ENCODE measurements around the gene ME3. TPM values are rescaled to one million over a fixed set of nuclear protein-coding genes. Genes with fewer than 3 reads are reported as not detected.

ME3 gene
- total and polyA plus RNA-seq, 4 donors: 7.4 to 38.7 (median 21.2) TPM

- ATAC-seq (ENCODE audit: insufficient read depth, low FRiP score) (no peak), DNase-seq (no peak)
- TF ChIP-seq CTCF (IDR thresholded peaks at IDR 0.05; ENCODE audit: control extremely low read depth, extremely low read depth): no peak
- Histone ChIP-seq H3K9me3 (ENCODE audit: control insufficient read depth in 4 of 4, insufficient read depth in 3 of 4, low read length in 3 of 4) (no peaks in the 10 kb centered on the region), H3K4me3 (no peak overlapping the region), H3K4me1 (ENCODE audit: control insufficient read depth in 5 of 5, insufficient read depth in 5 of 5, low read length in 5 of 5) (peaks cover 0 to 7% (median 0%) of the 10 kb centered on the region in 5 donors), H3K9ac (ENCODE audit: insufficient read depth in 1 of 2, low read length in 2 of 2) (no peak overlapping the region), H3K27me3 (ENCODE audit: control insufficient read depth in 3 of 3, insufficient read depth in 3 of 3, low read length in 2 of 3) (no peaks in the 10 kb centered on the region), H3K36me3 (ENCODE audit: control insufficient read depth in 4 of 4, insufficient read depth in 4 of 4, low read length in 4 of 4) (no peaks in the 10 kb centered on the region), H3K27ac (ENCODE audit: low read depth in 1 of 2, low read length in 1 of 2) (no peak overlapping the region)
- WGBS, 2 donors: 69 to 73% methylated on average over 7 of the region's 7 CpGs
These were observed 31.6 kb upstream of the ME3 start for GRCh38 chr11:86703987-86704386.

DNA sequence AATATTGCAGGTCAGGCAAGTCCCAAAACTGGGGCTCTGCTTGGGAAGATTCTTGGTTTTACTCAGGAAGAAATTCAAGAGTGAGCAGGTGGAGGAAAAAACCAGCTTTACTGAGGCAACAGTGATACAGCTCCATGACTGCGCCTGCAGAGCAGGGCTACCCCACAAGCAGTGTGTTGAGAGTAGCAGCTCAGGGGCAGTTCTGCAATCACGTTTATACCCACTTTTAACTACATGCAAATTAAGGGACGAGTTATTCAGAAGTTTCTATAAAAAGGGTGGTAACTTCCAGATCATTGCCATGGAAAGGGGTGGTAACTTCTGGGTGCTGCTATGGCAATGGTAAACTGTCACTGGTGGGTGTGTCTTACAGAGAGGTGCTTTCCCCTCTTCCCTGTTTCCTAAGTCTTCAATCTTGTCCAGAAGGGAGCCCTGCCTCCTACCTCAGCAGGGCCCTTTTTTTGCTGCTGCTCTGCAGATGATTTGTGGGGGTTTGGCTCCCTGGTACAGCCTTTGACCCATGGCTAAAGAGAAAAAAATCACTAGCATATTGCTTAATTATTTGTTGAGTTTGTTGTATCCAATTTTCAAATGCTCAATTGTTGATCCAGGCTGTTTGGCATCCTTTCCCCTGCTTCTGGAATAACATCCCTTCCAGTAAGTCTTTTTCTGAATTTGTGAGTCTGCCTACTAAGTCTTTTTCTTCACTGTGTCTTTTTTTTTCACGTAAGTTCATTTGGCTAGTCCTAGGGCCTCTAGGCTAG lies 30.0 kb upstream of the ME3 start:
- no peaks in the 10 kb centered on the region for H3K9me3 ChIP-seq (ENCODE audit: control insufficient read depth in 4 of 4, insufficient read depth in 3 of 4, low read length in 3 of 4)
- H3K27me3 ChIP-seq (ENCODE audit: control insufficient read depth in 3 of 3, insufficient read depth in 3 of 3, low read length in 2 of 3): no peaks in the 10 kb centered on the region
- WGBS, 2 donors: 81 to 91% methylated on average over 4 of the region's 4 CpGs
- H3K36me3 ChIP-seq (ENCODE audit: control insufficient read depth in 4 of 4, insufficient read depth in 4 of 4, low read length in 4 of 4): no peaks in the 10 kb centered on the region
- no peak overlapping the region for H3K27ac ChIP-seq (ENCODE audit: low read depth in 1 of 2, low read length in 1 of 2)
- H3K9ac ChIP-seq (ENCODE audit: insufficient read depth in 1 of 2, low read length in 2 of 2): no peak overlapping the region
- no peak overlapping the region for H3K4me3 ChIP-seq
- peaks cover 0 to 12% (median 0%) of the 10 kb centered on the region in 5 donors for H3K4me1 ChIP-seq (ENCODE audit: control insufficient read depth in 5 of 5, insufficient read depth in 5 of 5, low read length in 5 of 5)
- DNase-seq (no peak), ATAC-seq (ENCODE audit: insufficient read depth, low FRiP score) (no peak)
- no peak for TF ChIP-seq CTCF (IDR thresholded peaks at IDR 0.05; ENCODE audit: control extremely low read depth, extremely low read depth)

- Histone ChIP-seq H3K4me1 (ENCODE audit: control insufficient read depth in 5 of 5, insufficient read depth in 5 of 5, low read length in 5 of 5) (peaks cover 0 to 29% (median 2%) of the 10 kb centered on the region in 5 donors), H3K9me3 (ENCODE audit: control insufficient read depth in 4 of 4, insufficient read depth in 3 of 4, low read length in 3 of 4) (no peaks in the 10 kb centered on the region), H3K27ac (ENCODE audit: low read depth in 1 of 2, low read length in 1 of 2) (no peak overlapping the region), H3K27me3 (ENCODE audit: control insufficient read depth in 3 of 3, insufficient read depth in 3 of 3, low read length in 2 of 3) (no peaks in the 10 kb centered on the region), H3K9ac (ENCODE audit: insufficient read depth in 1 of 2, low read length in 2 of 2) (no peak overlapping the region), H3K36me3 (ENCODE audit: control insufficient read depth in 4 of 4, insufficient read depth in 4 of 4, low read length in 4 of 4) (no peaks in the 10 kb centered on the region), H3K4me3 (no peak overlapping the region)
- DNase-seq (no peak), ATAC-seq (ENCODE audit: insufficient read depth, low FRiP score) (no peak)
- WGBS, 2 donors: 87 to 88% methylated on average over 1 of the region's 1 CpG
- TF ChIP-seq CTCF (IDR thresholded peaks at IDR 0.05; ENCODE audit: control extremely low read depth, extremely low read depth): no peak
These were observed 26.8 kb upstream of the ME3 start for GRCh38 chr11:86699040-86699791.
